Uterus (tissue), 4 donors: ENCODE measurements around the gene CDK4. TPM values are rescaled to one million over a fixed set of nuclear protein-coding genes. Genes with fewer than 3 reads are reported as not detected.
A peak's percentile ranks its signal among the peaks of the same experiment; 100 is the strongest.

Source experiments
- DNase-seq, 2 donors: peaks; one replicate each; pipeline ENCODE4 v3.0.0-alpha.2; 2019 to 2020
- H3K27ac ChIP-seq, 2 donors: fragments of 200-600 bp; sonication (generic); 1 replicate in 1 of 2; 2 replicates in 1 of 2; pipeline ENCODE4 v1.5.1; 2016 to 2018
- H3K27me3 ChIP-seq, 2 donors: fragments of 200-600 bp; sonication (generic); one replicate each; pipeline ENCODE4 v1.5.1; 2018 to 2019; ENCODE audit warnings: control low read depth in 1 of 2
- H3K36me3 ChIP-seq, 2 donors: fragments of 200-600 bp; sonication (generic); one replicate each; pipeline ENCODE4 v1.5.1; 2019; ENCODE audit warnings: control low read depth in 1 of 2
- H3K4me1 ChIP-seq, 2 donors: fragments of 200-600 bp; sonication (generic); one replicate each; pipeline ENCODE4 v1.5.1; 2018 to 2019; ENCODE audit warnings: control low read depth in 1 of 2
- H3K4me3 ChIP-seq, 2 donors: fragments of 200-600 bp; sonication (generic); 1 replicate in 1 of 2; 2 replicates in 1 of 2; pipeline ENCODE4 v1.5.1; 2018 to 2019; ENCODE audit warnings: mild to moderate bottlenecking in 1 of 2
- H3K9me3 ChIP-seq, 2 donors: fragments of 200-600 bp; sonication (generic); one replicate each; pipeline ENCODE4 v1.5.1; 2019; ENCODE audit warnings: control low read depth in 1 of 2
- CTCF ChIP-seq, 4 experiments: fragments of 200-600 bp in 2 of 4; fragments of 450-650 bp in 2 of 4; sonication (generic) in 2 of 4; IDR thresholded peaks; one replicate each; pipeline ENCODE4 v1.5.1; 2016 to 2019; ENCODE audit warnings: antibody characterized with exemption in 4 of 4, mild to moderate bottlenecking in 2 of 4, moderate library complexity in 1 of 4
- POLR2A ChIP-seq, 2 donors: fragments of 450-650 bp; IDR thresholded peaks; one replicate each; pipeline ENCODE4 v1.6.1; 2016; ENCODE audit warnings: antibody characterized with exemption in 2 of 2, mild to moderate bottlenecking in 1 of 2, moderate library complexity in 1 of 2
- intact Hi-C: fragments of 100-400 bp; cut with DNase I; formaldehyde crosslinking; loops from one replicate; pipeline ENCODE4 v1.15.1; 2023; ENCODE audit warnings: low total_unique reads
- total RNA-seq, 4 donors: library from RNA; depleted of rRNA in 3 of 4; stranded (reverse); fragments of >200 nt in 3 of 4; gene quantifications; one replicate each; pipeline versions ENCODE4 v1.1.0 to v1.2.4, GENCODE V29; 2014 to 2023
- donor health status: DM: yes; HTN: yes; CAD: no.

The CDK4 gene
- total RNA-seq, 4 donors from 2014 or later, result 60.0 to 190 (median 110) TPM

- Histone ChIP-seq H3K4me3 (peak overlapping the region in 1 of 2 donors; percentile 30), H3K9me3 (no peaks in the 10 kb centered on the region), H3K27ac (no peak overlapping the region), H3K4me1 (peaks cover 0 to 29% of the 10 kb centered on the region in 2 donors), H3K36me3 (no peaks in the 10 kb centered on the region), H3K27me3 (peaks cover 18 to 29% of the 10 kb centered on the region in 2 donors)
- intact Hi-C loops, result no loop called here
- no peak for DNase-seq
- TF ChIP-seq POLR2A (IDR thresholded peaks at IDR 0.05) (no peak), CTCF (IDR thresholded peaks at IDR 0.05) (peak in 2 of 4 experiments; percentile 3 to 33)
These were observed 14.3 kb downstream of the CDK4 start for GRCh38 chr12:57737467-57738460.

GRCh38 chr12:57736741-57737466, 15.2 kb downstream of the CDK4 start:
- Histone ChIP-seq H3K27ac (no peak overlapping the region), H3K9me3 (no peaks in the 10 kb centered on the region), H3K27me3 (peaks cover 18 to 29% of the 10 kb centered on the region in 2 donors), H3K36me3 (no peaks in the 10 kb centered on the region), H3K4me3 (no peak overlapping the region), H3K4me1 (peaks cover 0 to 29% of the 10 kb centered on the region in 2 donors)
- intact Hi-C loops, result no loop called here
- TF ChIP-seq CTCF (IDR thresholded peaks at IDR 0.05), result no peak
- TF ChIP-seq POLR2A (IDR thresholded peaks at IDR 0.05), result no peak
- DNase-seq, result no peak

- Histone ChIP-seq H3K36me3 (no peaks in the 10 kb centered on the region), H3K4me3 (no peak overlapping the region), H3K9me3 (no peaks in the 10 kb centered on the region), H3K27ac (no peak overlapping the region), H3K27me3 (peaks cover 18 to 29% of the 10 kb centered on the region in 2 donors), H3K4me1 (peaks cover 0 to 29% of the 10 kb centered on the region in 2 donors)
- intact Hi-C loops, result no loop called here
- DNase-seq, result peak in 1 of 2 donors; percentile 43
- peak in 1 of 4 experiments; percentile 26 for TF ChIP-seq CTCF (IDR thresholded peaks at IDR 0.05)
- TF ChIP-seq POLR2A (IDR thresholded peaks at IDR 0.05), result no peak
These were observed 16.0 kb downstream of the CDK4 start for GRCh38 chr12:57735952-57736740.

- no peak overlapping the region for H3K4me3 ChIP-seq
- peaks cover 0 to 29% of the 10 kb centered on the region in 2 donors for H3K4me1 ChIP-seq
- peaks cover 18 to 29% of the 10 kb centered on the region in 2 donors for H3K27me3 ChIP-seq
- no peak overlapping the region for H3K27ac ChIP-seq
- TF ChIP-seq CTCF (IDR thresholded peaks at IDR 0.05) (no peak), POLR2A (IDR thresholded peaks at IDR 0.05) (no peak)
- DNase-seq, result no peak
- intact Hi-C loops, result no loop called here
- H3K36me3 ChIP-seq, result no peaks in the 10 kb centered on the region
- no peaks in the 10 kb centered on the region for H3K9me3 ChIP-seq
These were observed 16.8 kb downstream of the CDK4 start for GRCh38 chr12:57735198-57735855.
